A172 (cell line): Measurements from ENCODE around the gene KRT86. TPM values are rescaled to one million over a fixed set of nuclear protein-coding genes. Genes with fewer than 3 reads are reported as not detected.

Source experiments
- DNase-seq: peaks from one replicate; pipeline ENCODE4 v3.0.0-alpha.2; 2015; ENCODE audit warnings: low spot score
- total RNA-seq: library from RNA; depleted of rRNA; stranded (reverse); fragments of >200 nt; shearing (Covaris generic); gene quantifications from 2 replicates; pipeline ENCODE4 v1.2.3, GENCODE V29; 2014; rRNA removed

The KRT86 gene
- total RNA-seq, 1 experiment from 2014 or later = 1.6 TPM

DNA sequence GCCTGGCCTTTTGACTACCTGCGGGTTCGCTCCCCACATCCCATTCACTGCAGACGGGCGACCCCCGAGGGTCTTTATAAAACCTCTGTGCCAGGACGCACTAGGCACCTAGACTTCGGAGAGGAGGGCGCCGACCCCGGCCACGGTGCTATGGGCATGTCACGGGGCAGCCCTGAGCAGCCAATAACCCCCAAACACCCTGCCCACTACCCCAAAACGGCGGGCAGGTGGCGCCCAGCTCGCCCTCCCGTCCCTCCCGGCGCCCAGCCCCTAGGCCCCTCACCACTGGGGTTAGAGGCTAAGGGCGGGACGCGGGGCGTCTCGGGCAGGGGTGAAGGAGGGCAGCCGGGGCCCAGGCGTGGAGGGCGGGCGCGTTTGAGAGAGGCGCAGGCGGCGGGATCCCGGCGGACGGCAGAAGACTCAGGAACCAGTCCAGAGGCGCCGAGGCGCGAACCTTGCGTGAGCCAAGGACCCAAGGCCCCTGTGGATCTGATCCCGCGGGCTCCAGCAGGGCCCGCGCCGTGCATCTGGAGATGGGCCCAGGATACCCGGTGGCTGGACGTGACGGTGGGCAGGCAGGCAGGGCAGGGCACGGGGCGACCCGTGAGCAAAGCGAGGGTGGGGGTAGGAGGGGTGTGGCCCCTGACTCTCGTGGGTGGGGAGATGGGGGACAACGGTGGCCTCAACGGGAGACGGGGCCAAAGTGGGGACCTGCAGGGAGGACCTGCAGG lies 81.8 kb downstream of the KRT86 start:
- no peak for DNase-seq

GRCh38 chr12:52356762-52357580 lies 82.5 kb downstream of the KRT86 start:
- no peak for DNase-seq

Other genes with a start within 250 kb of the KRT86 start
- 1.5 and 3.3 TPM in 2 replicates for gene NR4A1, start 223.2 kb upstream of the KRT86 start, total RNA-seq
- 70.3 and 74.7 TPM in 2 replicates for gene ATG101, start 204.7 kb upstream of the KRT86 start, total RNA-seq
- gene SMIM41, start 194.9 kb upstream of the KRT86 start, total RNA-seq = not detected in 2 replicates
- 65.2 and 75.2 TPM in 2 replicates for gene KRT80, start 82.6 kb upstream of the KRT86 start, total RNA-seq
- 13.8 and 16.1 TPM in 2 replicates for gene KRT7, start 41.4 kb upstream of the KRT86 start, total RNA-seq
- gene KRT81, start 16.9 kb downstream of the KRT86 start, total RNA-seq = 59.0 and 66.4 TPM in 2 replicates
- 0.05 and 0.41 TPM in 2 replicates for gene KRT83, start 46.8 kb downstream of the KRT86 start, total RNA-seq
- 0.05 TPM in 1 of 2 replicates, not detected in the other for gene KRT85, start 92.8 kb downstream of the KRT86 start, total RNA-seq
- gene KRT84, start 111.0 kb downstream of the KRT86 start, total RNA-seq = not detected in 2 replicates
- gene KRT82, start 131.7 kb downstream of the KRT86 start, total RNA-seq = not detected in 2 replicates
- 0.07 TPM in 1 of 2 replicates, not detected in the other for gene KRT75, start 159.7 kb downstream of the KRT86 start, total RNA-seq
- gene KRT6B, start 177.5 kb downstream of the KRT86 start, total RNA-seq = not detected in 2 replicates
- gene KRT6C, start 199.2 kb downstream of the KRT86 start, total RNA-seq = not detected in 2 replicates
- not detected in 2 replicates for gene KRT6A, start 218.6 kb downstream of the KRT86 start, total RNA-seq
- 1.1 and 1.4 TPM in 2 replicates for gene KRT5, start 245.7 kb downstream of the KRT86 start, total RNA-seq